ENCODE results near the gene PPP1R12A.

Gene PPP1R12A

DNA sequence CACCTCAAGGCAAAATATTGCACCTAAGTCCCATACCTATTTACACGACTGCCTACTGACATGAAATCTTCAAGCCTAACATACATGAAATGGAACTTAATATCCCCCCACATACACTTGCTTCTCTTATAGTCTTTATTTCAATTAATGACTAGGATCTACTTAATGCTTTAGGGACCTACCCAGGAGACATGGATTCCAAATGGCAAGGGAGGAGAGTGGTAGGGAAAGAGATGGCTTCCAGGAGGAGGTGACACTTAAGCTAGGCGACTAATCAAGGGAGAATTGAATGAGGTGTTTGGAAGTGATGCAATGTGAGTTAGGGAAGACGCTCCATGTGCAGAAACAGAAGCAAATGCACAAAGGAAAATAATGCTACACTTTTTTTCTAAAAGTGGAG lies 9.7 kb upstream of the PPP1R12A start:
- TF ChIP-seq, protein P1, sequence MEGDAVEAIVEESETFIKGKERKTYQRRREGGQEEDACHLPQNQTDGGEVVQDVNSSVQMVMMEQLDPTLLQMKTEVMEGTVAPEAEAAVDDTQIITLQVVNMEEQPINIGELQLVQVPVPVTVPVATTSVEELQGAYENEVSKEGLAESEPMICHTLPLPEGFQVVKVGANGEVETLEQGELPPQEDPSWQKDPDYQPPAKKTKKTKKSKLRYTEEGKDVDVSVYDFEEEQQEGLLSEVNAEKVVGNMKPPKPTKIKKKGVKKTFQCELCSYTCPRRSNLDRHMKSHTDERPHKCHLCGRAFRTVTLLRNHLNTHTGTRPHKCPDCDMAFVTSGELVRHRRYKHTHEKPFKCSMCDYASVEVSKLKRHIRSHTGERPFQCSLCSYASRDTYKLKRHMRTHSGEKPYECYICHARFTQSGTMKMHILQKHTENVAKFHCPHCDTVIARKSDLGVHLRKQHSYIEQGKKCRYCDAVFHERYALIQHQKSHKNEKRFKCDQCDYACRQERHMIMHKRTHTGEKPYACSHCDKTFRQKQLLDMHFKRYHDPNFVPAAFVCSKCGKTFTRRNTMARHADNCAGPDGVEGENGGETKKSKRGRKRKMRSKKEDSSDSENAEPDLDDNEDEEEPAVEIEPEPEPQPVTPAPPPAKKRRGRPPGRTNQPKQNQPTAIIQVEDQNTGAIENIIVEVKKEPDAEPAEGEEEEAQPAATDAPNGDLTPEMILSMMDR (IDR thresholded peaks at IDR 0.05): no peak

DNA sequence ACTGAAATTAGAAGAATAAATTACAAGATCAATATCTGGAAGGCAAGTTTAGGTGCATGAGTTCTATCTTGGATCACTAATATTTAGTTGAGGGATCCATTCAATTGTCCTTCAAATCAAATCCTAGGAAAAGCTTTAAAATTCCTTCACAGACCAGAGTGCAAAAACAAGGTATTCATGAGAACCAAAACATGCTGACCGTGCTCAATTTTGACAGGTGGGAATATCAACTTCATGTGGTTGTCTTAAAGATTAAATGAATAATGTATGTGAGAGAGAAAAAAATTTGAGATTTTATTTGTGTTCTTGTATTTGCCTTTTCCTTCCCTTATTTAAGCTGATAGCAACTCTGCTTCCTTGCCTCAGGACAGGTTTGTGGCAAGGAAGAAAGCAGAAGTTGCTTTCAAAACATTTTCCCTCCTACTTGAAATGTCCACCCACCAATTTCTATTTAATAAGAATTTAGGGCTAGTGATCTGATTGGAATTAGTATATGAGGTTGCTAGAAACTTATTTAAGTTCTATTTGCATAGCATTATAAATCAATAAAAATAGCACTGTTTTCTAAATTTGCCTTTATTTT lies 4.9 kb upstream of the PPP1R12A start:
- TF ChIP-seq, protein P1 (IDR thresholded peaks at IDR 0.05): no peak

DNA sequence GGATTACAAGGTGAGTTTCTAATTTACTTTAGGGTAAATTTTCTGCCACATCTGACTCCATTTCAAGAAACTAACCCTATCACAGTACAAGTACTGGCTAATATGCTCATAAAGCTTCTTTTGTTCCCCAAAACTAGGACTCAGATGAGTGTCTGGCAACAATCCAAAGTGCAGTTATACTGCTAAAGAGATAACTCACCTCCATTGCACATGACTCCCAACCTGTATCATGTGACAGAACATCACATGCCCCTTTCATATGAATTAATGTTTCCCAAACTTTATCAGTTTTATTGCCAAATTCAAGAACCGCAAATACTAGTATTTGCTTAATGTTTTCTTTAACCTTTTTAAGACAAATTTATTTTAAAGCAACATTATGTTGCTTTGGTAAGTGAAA lies 3.9 kb upstream of the PPP1R12A start:
- TF ChIP-seq, protein P1 (IDR thresholded peaks at IDR 0.05): no peak

DNA sequence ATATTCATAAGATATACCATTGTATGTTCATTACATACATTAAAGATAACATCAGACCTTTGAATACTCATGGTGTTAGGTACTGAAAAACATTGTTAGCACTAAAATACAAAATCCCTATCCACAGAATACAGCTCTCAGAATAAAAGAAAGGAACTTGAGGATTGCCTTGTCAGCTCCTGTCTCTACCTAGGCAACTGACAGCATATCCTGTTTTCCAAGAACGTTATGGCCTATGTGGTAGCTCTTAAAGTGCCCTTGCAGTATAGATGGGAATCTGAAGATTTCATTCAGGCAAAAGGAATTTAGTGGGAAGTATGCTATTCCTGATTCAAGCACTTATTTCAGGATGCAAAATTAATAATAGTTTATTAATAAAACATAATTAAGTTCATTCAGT lies 1.8 kb upstream of the PPP1R12A start:
- TF ChIP-seq, protein P1 (IDR thresholded peaks at IDR 0.05): no peak

DNA sequence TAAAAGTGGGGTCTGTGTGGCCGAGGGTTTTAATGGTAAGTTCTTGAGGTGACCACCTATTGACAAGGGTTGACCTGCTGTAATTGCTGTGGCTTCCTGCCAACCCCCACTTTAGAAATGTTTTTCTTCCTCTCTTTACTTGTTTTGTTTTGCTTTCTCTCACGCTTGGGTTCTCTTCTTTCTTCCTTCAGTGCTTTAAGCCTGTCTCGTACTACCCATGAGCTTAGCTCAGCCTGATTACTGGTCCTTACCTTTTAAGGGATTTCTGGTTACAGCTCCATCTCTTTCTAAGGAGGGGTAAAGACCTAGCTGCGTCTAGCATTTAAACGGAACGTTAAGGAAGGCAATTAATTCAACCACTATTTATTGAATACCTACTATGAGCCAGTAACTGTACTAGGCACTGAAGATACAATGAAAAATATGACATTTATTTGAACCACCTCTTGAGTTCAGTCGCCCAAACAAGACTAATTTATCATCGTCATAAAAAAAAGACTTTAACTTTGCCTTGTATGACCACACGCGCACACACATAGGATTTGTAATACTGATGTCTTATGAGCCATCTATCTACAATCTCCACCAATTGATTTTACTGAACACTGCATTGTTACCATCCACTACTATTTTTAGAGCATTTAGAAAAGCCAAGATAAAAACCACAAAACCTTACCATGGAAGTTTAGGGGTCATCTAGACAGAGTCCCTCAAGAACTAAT lies 888 bp upstream of the PPP1R12A start:
- TF ChIP-seq, protein P1 (IDR thresholded peaks at IDR 0.05): no peak

DNA sequence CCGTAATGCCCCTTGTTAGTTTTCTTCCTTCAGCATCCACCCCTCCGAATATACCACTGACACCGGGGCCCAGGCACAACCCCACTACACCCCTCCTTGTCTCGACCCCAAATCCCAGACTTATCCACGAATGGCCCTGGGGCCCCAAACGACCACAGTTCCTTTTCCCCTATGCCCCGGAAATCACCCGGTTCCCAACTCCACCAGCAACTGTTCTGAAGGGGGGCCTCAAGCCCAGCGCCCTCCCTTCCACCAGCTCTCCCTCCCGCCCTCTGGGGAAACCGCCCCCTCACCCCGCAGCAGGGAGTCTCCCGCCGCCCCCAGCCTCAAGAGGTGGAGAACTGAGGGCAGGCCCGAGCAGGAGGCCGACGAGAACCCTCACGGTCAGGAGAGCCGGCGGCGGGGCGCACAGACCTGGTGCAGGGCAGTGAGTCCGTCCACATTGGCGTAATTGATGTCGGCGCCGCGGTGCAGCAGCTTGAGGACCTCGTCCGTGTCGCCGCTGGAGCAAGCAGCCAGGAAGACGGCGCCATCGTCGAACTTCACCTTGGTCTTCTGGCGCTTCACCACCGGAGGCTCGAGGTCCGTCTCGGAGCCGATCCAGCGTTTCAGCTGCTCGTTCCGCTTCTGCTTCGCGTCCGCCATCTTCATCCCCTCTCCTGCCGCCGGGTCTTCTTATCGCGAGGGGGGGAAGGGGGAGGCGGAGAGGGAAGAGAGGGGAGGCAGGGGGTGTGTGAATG lies 446 bp downstream of the PPP1R12A start:
- TF ChIP-seq, protein P1 (IDR thresholded peaks at IDR 0.05): no peak

DNA sequence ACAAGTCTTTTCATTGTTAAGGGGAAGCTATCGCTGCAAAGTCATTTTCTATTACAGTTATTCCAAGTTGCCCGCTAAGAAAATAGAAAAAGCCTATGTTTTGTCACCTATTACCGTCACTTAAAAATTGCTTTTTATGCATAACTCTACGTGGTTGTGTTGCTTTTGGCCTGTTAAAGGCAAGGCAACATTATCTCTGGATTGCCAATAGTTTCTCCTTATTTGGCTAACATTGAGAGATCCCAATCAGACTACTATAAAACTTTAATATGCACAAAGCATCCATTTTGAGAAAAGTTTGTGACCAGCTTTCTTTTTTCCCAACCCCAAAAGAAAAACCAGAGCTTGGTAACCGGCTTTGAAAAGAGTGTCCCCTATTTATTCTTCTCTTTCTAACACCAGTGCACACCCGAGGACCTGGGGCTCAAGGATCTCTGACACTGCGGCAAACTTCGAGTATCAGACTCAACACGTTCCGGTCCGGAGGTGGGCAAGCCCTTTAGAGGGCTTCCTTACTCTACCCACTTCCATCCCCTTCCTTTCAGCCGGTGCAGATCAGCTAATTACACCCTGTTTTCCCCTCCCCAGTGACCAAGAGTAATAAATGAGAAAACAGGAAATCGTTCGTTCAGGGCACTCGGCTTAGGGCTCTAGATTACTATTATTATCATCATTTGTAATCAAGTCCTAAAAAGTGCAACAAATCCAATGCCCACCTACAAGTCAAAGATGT lies 1.2 kb downstream of the PPP1R12A start:
- TF ChIP-seq, protein P1 (IDR thresholded peaks at IDR 0.05): no peak
